ENCODE results near the gene FKBP5.
"Not testable (repeated sequence)": the region's sequence is repeated elsewhere in the genome, so short reads cannot be mapped to it uniquely, and the experiment has no call there.

Gene FKBP5

GRCh38 chr6:35690006-35690405 is 1.3 kb upstream of the FKBP5 start:
- not testable (repeated sequence) for DNase-seq (ENCODE audit: low read depth)

GRCh38 chr6:35687658-35688604 is 784 bp downstream of the FKBP5 start:
- no peak for DNase-seq (ENCODE audit: low read depth)

GRCh38 chr6:35686873-35687555 is 1.7 kb downstream of the FKBP5 start:
- DNase-seq (ENCODE audit: low read depth), result no peak

- DNase-seq (ENCODE audit: low read depth), result no peak
Observed at GRCh38 chr6:35686436-35686835, 2.3 kb downstream of the FKBP5 start.

- DNase-seq (ENCODE audit: low read depth), result no peak
Observed at GRCh38 chr6:35683267-35683666, 5.4 kb downstream of the FKBP5 start.

GRCh38 chr6:35681298-35681697 is 7.4 kb downstream of the FKBP5 start:
- DNase-seq (ENCODE audit: low read depth), result no peak

- no peak for DNase-seq (ENCODE audit: low read depth)
Observed at GRCh38 chr6:35679399-35679798, 9.3 kb downstream of the FKBP5 start.

- no peak for DNase-seq (ENCODE audit: low read depth)
Observed at GRCh38 chr6:35678814-35679213, 9.9 kb downstream of the FKBP5 start.

- no peak for DNase-seq (ENCODE audit: low read depth)
Observed at GRCh38 chr6:35678021-35678654, 10.6 kb downstream of the FKBP5 start.

GRCh38 chr6:35677456-35677855 is 11.3 kb downstream of the FKBP5 start:
- no peak for DNase-seq (ENCODE audit: low read depth)

- DNase-seq (ENCODE audit: low read depth), result peak; percentile 54
Observed at GRCh38 chr6:35675871-35676459, 12.8 kb downstream of the FKBP5 start.

- no peak for DNase-seq (ENCODE audit: low read depth)
Observed at GRCh38 chr6:35674594-35674993, 14.1 kb downstream of the FKBP5 start.

GRCh38 chr6:35673755-35674154 is 15.0 kb downstream of the FKBP5 start:
- no peak for DNase-seq (ENCODE audit: low read depth)

GRCh38 chr6:35673284-35673666 is 15.4 kb downstream of the FKBP5 start:
- not testable (repeated sequence) for DNase-seq (ENCODE audit: low read depth)

GRCh38 chr6:35670453-35670852 is 18.3 kb downstream of the FKBP5 start:
- not testable (repeated sequence) for DNase-seq (ENCODE audit: low read depth)

- DNase-seq (ENCODE audit: low read depth), result no peak
Observed at GRCh38 chr6:35669451-35670045, 19.2 kb downstream of the FKBP5 start.

GRCh38 chr6:35668744-35669450 is 19.8 kb downstream of the FKBP5 start:
- peak; percentile 62 for DNase-seq (ENCODE audit: low read depth)

- no peak for DNase-seq (ENCODE audit: low read depth)
Observed at GRCh38 chr6:35668096-35668495, 20.6 kb downstream of the FKBP5 start.

GRCh38 chr6:35665573-35665972 is 23.1 kb downstream of the FKBP5 start:
- DNase-seq (ENCODE audit: low read depth), result no peak

- DNase-seq (ENCODE audit: low read depth), result no peak
Observed at GRCh38 chr6:35664945-35665344, 23.8 kb downstream of the FKBP5 start.

Data from fibroblast of gingiva (primary cell).